HepG2 (cell line): ENCODE data around the gene ANKRD65. TPM values are rescaled to one million over a fixed set of nuclear protein-coding genes. Genes with fewer than 3 reads are reported as not detected.

ENCODE experiments used
- AHDC1 ChIP-seq: sonication (generic); formaldehyde crosslinking; IDR thresholded peaks from 2 replicates; pipeline ENCODE4 v1.5.1; 2020; ENCODE audit warnings: mild to moderate bottlenecking, missing genetic modification reagents, borderline replicate concordance
- ATAD3A ChIP-seq: sonication (generic); formaldehyde crosslinking; IDR thresholded peaks from 2 replicates; pipeline ENCODE4 v1.4.0; 2020; ENCODE audit warnings: missing genetic modification reagents
- CHCHD3 ChIP-seq: sonication (generic); formaldehyde crosslinking; IDR thresholded peaks from 2 replicates; pipeline ENCODE4 v1.8.0; 2022; ENCODE audit warnings: mild to moderate bottlenecking, missing genetic modification reagents, moderate library complexity
- EZH2 ChIP-seq: conservative IDR thresholded peaks from 2 replicates; pipeline ENCODE4 v1.6.1; 2012; ENCODE audit warnings: mild to moderate bottlenecking, low read depth, low read length, moderate library complexity
- JARID2 ChIP-seq: sonication (generic); formaldehyde crosslinking; IDR thresholded peaks from 2 replicates; pipeline ENCODE4 v1.8.1; 2023; ENCODE audit warnings: missing genetic modification reagents, inconsistent platforms; ENCODE audit not compliant: insufficient replicate concordance
- KDM3A ChIP-seq: IDR thresholded peaks from 2 replicates; pipeline ENCODE4 v1.6.1; 2018; ENCODE audit warnings: low read depth, missing compliant biosample characterization
- KMT2A ChIP-seq: sonication (generic); formaldehyde crosslinking; IDR thresholded peaks from 2 replicates; pipeline ENCODE4 v1.4.0; 2020; ENCODE audit warnings: missing genetic modification reagents
- NFE2L1 ChIP-seq: sonication (generic); formaldehyde crosslinking; IDR thresholded peaks from 2 replicates; pipeline ENCODE4 v1.4.0; 2020; ENCODE audit warnings: missing genetic modification reagents, mild to moderate bottlenecking, borderline replicate concordance
- PAX8 ChIP-seq: sonication (generic); formaldehyde crosslinking; IDR thresholded peaks from 2 replicates; pipeline ENCODE4 v1.8.0; 2022; ENCODE audit warnings: mild to moderate bottlenecking, missing genetic modification reagents, borderline replicate concordance
- SRY ChIP-seq: sonication (generic); formaldehyde crosslinking; IDR thresholded peaks from 2 replicates; pipeline ENCODE4 v1.8.0; 2022; ENCODE audit warnings: mild to moderate bottlenecking, missing genetic modification reagents
- TFAP4 ChIP-seq: sonication (generic); IDR thresholded peaks from 2 replicates; pipeline ENCODE4 v1.6.1; 2016; ENCODE audit warnings: low read depth, borderline replicate concordance
- ZFP36L2 ChIP-seq: sonication (generic); formaldehyde crosslinking; IDR thresholded peaks from 2 replicates; pipeline ENCODE4 v1.4.0; 2020; ENCODE audit warnings: missing genetic modification reagents
- ZFP91 ChIP-seq: sonication (generic); formaldehyde crosslinking; IDR thresholded peaks from 2 replicates; pipeline ENCODE4 v1.9.0; 2022; ENCODE audit warnings: missing genetic modification reagents, mild to moderate bottlenecking, borderline replicate concordance
- ZFY ChIP-seq: sonication (generic); formaldehyde crosslinking; IDR thresholded peaks from 2 replicates; pipeline ENCODE4 v1.4.0; 2020; ENCODE audit warnings: missing genetic modification reagents
- ZKSCAN8 ChIP-seq: IDR thresholded peaks from 2 replicates; pipeline ENCODE4 v1.6.1; 2016; ENCODE audit warnings: borderline replicate concordance, missing genetic modification reagents, missing compliant biosample characterization
- ZNF331 ChIP-seq: sonication (generic); formaldehyde crosslinking; IDR thresholded peaks from 2 replicates; pipeline ENCODE4 v1.4.0; 2020; ENCODE audit warnings: missing genetic modification reagents
- ZNF512 ChIP-seq: sonication (generic); formaldehyde crosslinking; IDR thresholded peaks from 2 replicates; pipeline ENCODE4 v1.4.0; 2020; ENCODE audit warnings: mild to moderate bottlenecking, missing genetic modification reagents
- ZNF776 ChIP-seq: sonication (generic); formaldehyde crosslinking; IDR thresholded peaks from 2 replicates; pipeline ENCODE4 v1.4.0; 2020; ENCODE audit warnings: mild to moderate bottlenecking, missing genetic modification reagents
- polyA plus RNA-seq, 8 experiments: library from polyadenylated mRNA; depleted of rRNA in 3 of 8; stranded (reverse) in 7 of 8; unstranded in 1 of 8; fragments of >200 nt; fragmentation: Illumina TruSeq in 4 of 8; extraction: Trizol in 4 of 8; gene quantifications; 2 replicates each; pipeline versions ENCODE4 v1.2.1 to v1.2.3, GENCODE V29; 2011 to 2016; ENCODE audit warnings: low read depth in 4 of 8, missing spikeins in 1 of 8, mixed read lengths in 1 of 8; ENCODE audit not compliant: insufficient read depth in 1 of 8
- total RNA-seq, 5 experiments: library from RNA; depleted of rRNA; stranded (reverse); fragments of >200 nt; fragmentation: Illumina TruSeq; extraction: Trizol; gene quantifications; 2 replicates each; pipeline ENCODE4 v1.2.3, GENCODE V29; 2016; ENCODE audit warnings: low read depth in 1 of 5

ANKRD65 gene
- total and polyA plus RNA-seq, 2 of the 13 experiments (the other 11 are each of a cell fraction or from before 2014, with no cell fraction given) = 12.1 to 30.1 TPM

GRCh38 chr1:1441002-1441888 is 20.2 kb upstream of the ANKRD65 start (continued):
- TF ChIP-seq ZNF512 (CRISPR knock-in tag) = 0 out of 2 replicates have a peak, but pooled peaks have one; percentile 57
- peak; percentile 89 for TF ChIP-seq ZFP91 (CRISPR knock-in tag)
- TF ChIP-seq ZKSCAN8 = no peak
- TF ChIP-seq CHCHD3 (CRISPR knock-in tag) = no peak
- TF ChIP-seq PAX8 (CRISPR knock-in tag) = no peak; the same call in 1 of the 2 replicates
- peak; percentile 61; the same call in 1 of the 2 replicates for TF ChIP-seq KDM3A (CRISPR knock-in tag)
- peak; percentile 67; the same call in 1 of the 2 replicates for TF ChIP-seq TFAP4
- TF ChIP-seq KMT2A (CRISPR knock-in tag) = no peak
- TF ChIP-seq JARID2 = no peak
- TF ChIP-seq NFE2L1 = 0 out of 2 replicates have a peak, but pooled peaks have one; percentile 54
- TF ChIP-seq SRY (CRISPR knock-in tag) = no peak
- no peak for TF ChIP-seq ATAD3A (CRISPR knock-in tag)
- TF ChIP-seq ZFP36L2 (CRISPR knock-in tag) = no peak
- no peak for TF ChIP-seq EZH2
- TF ChIP-seq ZNF331 (CRISPR knock-in tag) = no peak; the same call in 1 of the 2 replicates
- TF ChIP-seq ZFY (CRISPR knock-in tag) = peak; percentile 44
- TF ChIP-seq ZNF776 (CRISPR knock-in tag) = no peak
- no peak for TF ChIP-seq AHDC1 (CRISPR knock-in tag)
